WTC11 (cell line): ENCODE measurements around the gene NOX3. TPM values are rescaled to one million over a fixed set of nuclear protein-coding genes. Genes with fewer than 3 reads are reported as not detected.

ENCODE experiments used
- ATAC-seq: fragments of 200-7000 bp; cut with Tn5 transposase; 2 replicates; pipeline ENCODE4 v1.10.0; 2021; ENCODE audit warnings: mild to moderate bottlenecking, moderate library complexity
- CTCF ChIA-PET: fragments of 300-600 bp; sonication (Branson Sonifier 250); formaldehyde crosslinking; loops from one replicate; lab custom pipeline; 2021; ENCODE audit warnings: antibody characterized with exemption; lab: Charles Lee
- POLR2A ChIA-PET: fragments of 350-600 bp; sonication (Branson Sonifier 250); formaldehyde crosslinking; loops from one replicate; lab custom pipeline; 2021; ENCODE audit warnings: antibody characterized with exemption; lab: Charles Lee
- DNase-seq: peaks from one replicate; pipeline ENCODE4 v3.0.0; 2021; ENCODE audit warnings: low spot score
- H3K27ac Mint-ChIP-seq: 2 replicates; pipeline ENCODE4 v1.8.0; 2021; ENCODE audit warnings: mixed read lengths
- H3K27me3 Mint-ChIP-seq: 2 replicates; pipeline ENCODE4 v1.8.0; 2021; ENCODE audit warnings: low read depth, mild to moderate bottlenecking, moderate library complexity, mixed read lengths
- H3K36me3 Mint-ChIP-seq: 2 replicates; pipeline ENCODE4 v1.8.0; 2021; ENCODE audit warnings: mixed read lengths
- H3K4me1 Mint-ChIP-seq: 2 replicates; pipeline ENCODE4 v1.8.0; 2022; ENCODE audit warnings: mixed read lengths
- H3K4me3 Mint-ChIP-seq: 2 replicates; pipeline ENCODE4 v1.8.0; 2021; ENCODE audit warnings: mild to moderate bottlenecking, moderate library complexity, mixed read lengths
- H3K9me3 Mint-ChIP-seq: 2 replicates; pipeline ENCODE4 v1.8.0; 2021; ENCODE audit warnings: mixed read lengths
- CREB1 ChIP-seq: sonication (generic); formaldehyde crosslinking; IDR thresholded peaks from 2 replicates; pipeline ENCODE4 v1.8.0; 2023; ENCODE audit warnings: mild to moderate bottlenecking, missing genetic modification reagents
- ELF4 ChIP-seq: sonication (generic); formaldehyde crosslinking; IDR thresholded peaks from 2 replicates; pipeline ENCODE4 v1.8.1; 2022; ENCODE audit warnings: low read depth, mild to moderate bottlenecking, moderate library complexity, missing genetic modification reagents
- EMX1 ChIP-seq: fragments of 250-450 bp; sonication (Bioruptor Pico); IDR thresholded peaks from 2 replicates; pipeline ENCODE4 v1.8.0; 2021; ENCODE audit warnings: mild to moderate bottlenecking
- ETV6 ChIP-seq: sonication (generic); formaldehyde crosslinking; IDR thresholded peaks from 2 replicates; pipeline ENCODE4 v1.8.1; 2022; ENCODE audit warnings: mild to moderate bottlenecking, missing genetic modification reagents
- FOXJ3 ChIP-seq: sonication (generic); formaldehyde crosslinking; IDR thresholded peaks from 2 replicates; pipeline ENCODE4 v1.9.0; 2021; ENCODE audit warnings: missing genetic modification reagents, mild to moderate bottlenecking, borderline replicate concordance
- NR1H2 ChIP-seq: sonication (generic); formaldehyde crosslinking; IDR thresholded peaks from 2 replicates; pipeline ENCODE4 v1.9.0; 2021; ENCODE audit warnings: mild to moderate bottlenecking, moderate library complexity, missing genetic modification reagents
- PRRX2 ChIP-seq: fragments of 250-450 bp; sonication (Bioruptor Pico); IDR thresholded peaks from 2 replicates; pipeline ENCODE4 v1.8.0; 2021; ENCODE audit warnings: mild to moderate bottlenecking
- TEAD4 ChIP-seq: sonication (generic); formaldehyde crosslinking; IDR thresholded peaks from 2 replicates; pipeline ENCODE4 v1.8.0; 2022; ENCODE audit warnings: mild to moderate bottlenecking, missing genetic modification reagents
- ZNF121 ChIP-seq: sonication (generic); formaldehyde crosslinking; IDR thresholded peaks from 2 replicates; pipeline ENCODE4 v1.8.0; 2023; ENCODE audit warnings: missing genetic modification reagents
- ZNF219 ChIP-seq: sonication (generic); formaldehyde crosslinking; IDR thresholded peaks from 2 replicates; pipeline ENCODE4 v1.8.0; 2023; ENCODE audit warnings: missing genetic modification reagents, mild to moderate bottlenecking, borderline replicate concordance
- ZNF232 ChIP-seq: sonication (generic); formaldehyde crosslinking; IDR thresholded peaks from 2 replicates; pipeline ENCODE4 v1.8.0; 2022; ENCODE audit warnings: mild to moderate bottlenecking, missing genetic modification reagents
- ZNF263 ChIP-seq: sonication (generic); formaldehyde crosslinking; IDR thresholded peaks from 2 replicates; pipeline ENCODE4 v1.8.1; 2022; ENCODE audit warnings: low read depth, mild to moderate bottlenecking, moderate library complexity, missing genetic modification reagents
- total RNA-seq: library from RNA; stranded (reverse); gene quantifications from 3 replicates; pipeline ENCODE4 v1.2.3, GENCODE V29; 2021
- TF ChIP-seq, protein P1 (sequence below): fragments of 200-600 bp; IDR thresholded peaks from 2 replicates; pipeline ENCODE4 v1.8.0; 2022; ENCODE audit warnings: antibody characterized with exemption
- TF ChIP-seq, protein P2 (sequence below): fragments of 250-450 bp; sonication (Bioruptor Pico); IDR thresholded peaks from 2 replicates; pipeline ENCODE4 v1.9.0; 2021; ENCODE audit warnings: mild to moderate bottlenecking
- TF ChIP-seq, protein P3 (sequence below): sonication (generic); formaldehyde crosslinking; IDR thresholded peaks from 2 replicates; pipeline ENCODE4 v1.8.1; 2023; ENCODE audit warnings: mild to moderate bottlenecking, missing genetic modification reagents, borderline replicate concordance
- TF ChIP-seq, protein P4 (sequence below): fragments of 250-450 bp; sonication (Bioruptor Pico); IDR thresholded peaks from 2 replicates; pipeline ENCODE4 v1.9.0; 2021; ENCODE audit warnings: moderate library complexity, mild to moderate bottlenecking, inconsistent platforms, borderline replicate concordance

NOX3 gene
- total RNA-seq, 1 experiment from 2014 or later, result not detected

DNA sequence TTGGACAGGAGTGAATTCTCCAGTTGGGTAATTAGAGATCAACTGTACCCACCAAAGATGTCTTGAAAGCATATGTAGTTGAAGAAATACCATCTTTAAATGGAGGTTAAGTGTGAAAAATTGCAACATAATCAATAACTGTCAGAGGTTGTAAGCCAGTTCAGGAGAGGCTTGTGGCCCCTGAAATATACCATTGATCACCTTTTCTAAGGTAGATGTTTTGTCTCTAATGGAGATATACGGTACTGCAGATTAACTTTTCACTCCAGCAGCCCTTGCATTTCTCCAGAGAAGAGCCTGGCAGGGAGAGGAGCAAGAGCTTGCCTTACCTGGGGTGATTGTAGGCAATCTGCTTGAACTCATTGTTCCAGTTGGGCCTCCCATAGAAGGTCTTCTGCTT, 48.8 kb downstream of the NOX3 start:
- no peak overlapping the region for H3K27ac Mint-ChIP-seq
- ChIA-PET POLR2A (no interaction called here), CTCF (interaction anchor here (0.6 kb wide), 2 partner anchors 11 to 88 kb away, joined by 3 read pairs; no protein-coding TSS in a partner anchor)
- no peaks in the 10 kb centered on the region for H3K36me3 Mint-ChIP-seq
- no peak for DNase-seq
- no peak overlapping the region for H3K4me3 Mint-ChIP-seq
- H3K27me3 Mint-ChIP-seq, result no peaks in the 10 kb centered on the region
- TF ChIP-seq, protein P1, sequence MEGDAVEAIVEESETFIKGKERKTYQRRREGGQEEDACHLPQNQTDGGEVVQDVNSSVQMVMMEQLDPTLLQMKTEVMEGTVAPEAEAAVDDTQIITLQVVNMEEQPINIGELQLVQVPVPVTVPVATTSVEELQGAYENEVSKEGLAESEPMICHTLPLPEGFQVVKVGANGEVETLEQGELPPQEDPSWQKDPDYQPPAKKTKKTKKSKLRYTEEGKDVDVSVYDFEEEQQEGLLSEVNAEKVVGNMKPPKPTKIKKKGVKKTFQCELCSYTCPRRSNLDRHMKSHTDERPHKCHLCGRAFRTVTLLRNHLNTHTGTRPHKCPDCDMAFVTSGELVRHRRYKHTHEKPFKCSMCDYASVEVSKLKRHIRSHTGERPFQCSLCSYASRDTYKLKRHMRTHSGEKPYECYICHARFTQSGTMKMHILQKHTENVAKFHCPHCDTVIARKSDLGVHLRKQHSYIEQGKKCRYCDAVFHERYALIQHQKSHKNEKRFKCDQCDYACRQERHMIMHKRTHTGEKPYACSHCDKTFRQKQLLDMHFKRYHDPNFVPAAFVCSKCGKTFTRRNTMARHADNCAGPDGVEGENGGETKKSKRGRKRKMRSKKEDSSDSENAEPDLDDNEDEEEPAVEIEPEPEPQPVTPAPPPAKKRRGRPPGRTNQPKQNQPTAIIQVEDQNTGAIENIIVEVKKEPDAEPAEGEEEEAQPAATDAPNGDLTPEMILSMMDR, result peak; percentile 8; the same call in 1 of the 2 replicates
- TF ChIP-seq NR1H2 (CRISPR knock-in tag) (no peak), EMX1 (CRISPR knock-in tag) (no peak), ELF4 (CRISPR knock-in tag) (no peak), ZNF219 (CRISPR knock-in tag) (no peak), FOXJ3 (CRISPR knock-in tag) (no peak), ZNF232 (no peak)
- TF ChIP-seq, protein P2, sequence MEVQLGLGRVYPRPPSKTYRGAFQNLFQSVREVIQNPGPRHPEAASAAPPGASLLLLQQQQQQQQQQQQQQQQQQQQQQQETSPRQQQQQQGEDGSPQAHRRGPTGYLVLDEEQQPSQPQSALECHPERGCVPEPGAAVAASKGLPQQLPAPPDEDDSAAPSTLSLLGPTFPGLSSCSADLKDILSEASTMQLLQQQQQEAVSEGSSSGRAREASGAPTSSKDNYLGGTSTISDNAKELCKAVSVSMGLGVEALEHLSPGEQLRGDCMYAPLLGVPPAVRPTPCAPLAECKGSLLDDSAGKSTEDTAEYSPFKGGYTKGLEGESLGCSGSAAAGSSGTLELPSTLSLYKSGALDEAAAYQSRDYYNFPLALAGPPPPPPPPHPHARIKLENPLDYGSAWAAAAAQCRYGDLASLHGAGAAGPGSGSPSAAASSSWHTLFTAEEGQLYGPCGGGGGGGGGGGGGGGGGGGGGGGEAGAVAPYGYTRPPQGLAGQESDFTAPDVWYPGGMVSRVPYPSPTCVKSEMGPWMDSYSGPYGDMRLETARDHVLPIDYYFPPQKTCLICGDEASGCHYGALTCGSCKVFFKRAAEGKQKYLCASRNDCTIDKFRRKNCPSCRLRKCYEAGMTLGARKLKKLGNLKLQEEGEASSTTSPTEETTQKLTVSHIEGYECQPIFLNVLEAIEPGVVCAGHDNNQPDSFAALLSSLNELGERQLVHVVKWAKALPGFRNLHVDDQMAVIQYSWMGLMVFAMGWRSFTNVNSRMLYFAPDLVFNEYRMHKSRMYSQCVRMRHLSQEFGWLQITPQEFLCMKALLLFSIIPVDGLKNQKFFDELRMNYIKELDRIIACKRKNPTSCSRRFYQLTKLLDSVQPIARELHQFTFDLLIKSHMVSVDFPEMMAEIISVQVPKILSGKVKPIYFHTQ (CRISPR knock-in tag), result no peak
- TF ChIP-seq, all 79 proteins: peak for 1
- peak; percentile 65 for ATAC-seq
- H3K4me1 Mint-ChIP-seq, result peaks cover 4% of the 10 kb centered on the region
- peaks cover 7% of the 10 kb centered on the region for H3K9me3 Mint-ChIP-seq

DNA sequence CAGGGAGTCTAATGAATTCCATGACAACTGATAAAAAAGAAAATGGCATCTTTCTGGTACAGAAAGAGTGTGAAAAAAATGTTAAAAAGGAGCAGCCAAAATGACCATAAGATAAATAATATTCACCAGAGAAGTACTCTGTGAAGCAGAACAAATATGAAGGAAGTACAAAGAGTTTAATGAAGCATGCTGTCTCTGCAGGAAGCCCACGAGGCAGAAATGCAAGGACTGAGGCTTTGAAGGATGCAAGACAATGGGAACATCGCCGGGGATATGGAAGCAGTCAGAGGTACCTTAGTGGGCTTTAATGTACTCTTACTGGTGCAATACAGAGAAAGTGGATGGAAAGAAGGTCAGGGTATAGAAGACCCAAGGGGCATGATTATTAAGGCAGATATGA, 50.7 kb downstream of the NOX3 start:
- H3K4me1 Mint-ChIP-seq, result peaks cover 4% of the 10 kb centered on the region
- ATAC-seq (no peak), DNase-seq (no peak)
- no peaks in the 10 kb centered on the region for H3K36me3 Mint-ChIP-seq
- TF ChIP-seq CREB1 (no peak), ZNF121 (CRISPR knock-in tag) (no peak), ETV6 (no peak), TEAD4 (CRISPR knock-in tag) (no peak)
- CTCF ChIA-PET, result no interaction called here
- no peaks in the 10 kb centered on the region for H3K27me3 Mint-ChIP-seq
- H3K27ac Mint-ChIP-seq, result no peak overlapping the region
- peaks cover 7% of the 10 kb centered on the region for H3K9me3 Mint-ChIP-seq
- POLR2A ChIA-PET, result no interaction called here
- H3K4me3 Mint-ChIP-seq, result no peak overlapping the region

DNA sequence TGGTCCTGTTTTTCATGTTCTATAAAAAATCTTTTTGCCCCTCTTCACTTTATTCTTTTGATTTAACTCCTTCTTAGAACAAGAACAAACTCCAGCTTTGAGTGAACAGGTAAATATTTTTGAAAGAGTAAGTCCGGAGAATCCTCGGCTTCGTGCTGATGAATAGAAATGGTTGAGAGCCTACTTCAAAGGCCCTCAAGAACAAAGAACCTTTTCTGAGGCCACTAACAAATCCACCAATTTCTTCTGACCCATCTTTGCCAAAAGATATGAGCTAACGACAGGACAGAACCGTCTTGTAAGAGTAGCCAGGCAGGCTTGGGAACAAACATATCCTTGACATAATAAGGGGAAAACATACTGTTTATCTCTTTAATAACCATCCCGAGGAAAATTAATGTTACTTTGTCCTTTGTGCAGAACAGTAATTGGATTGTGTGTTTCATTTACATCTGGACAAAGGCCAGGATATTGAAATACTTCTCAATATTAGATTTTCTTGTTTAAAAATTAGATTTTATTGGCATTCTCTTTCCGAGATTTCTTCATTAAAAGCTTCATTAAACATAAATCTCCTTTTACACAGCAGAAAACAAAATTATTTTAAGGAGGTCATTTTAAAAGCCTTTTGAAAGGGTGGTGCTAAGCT, 52.9 kb downstream of the NOX3 start:
- no peak overlapping the region for H3K4me3 Mint-ChIP-seq
- no peaks in the 10 kb centered on the region for H3K36me3 Mint-ChIP-seq
- DNase-seq, result no peak
- TF ChIP-seq PRRX2 (CRISPR knock-in tag) (no peak), ZNF263 (no peak)
- TF ChIP-seq, protein P3, sequence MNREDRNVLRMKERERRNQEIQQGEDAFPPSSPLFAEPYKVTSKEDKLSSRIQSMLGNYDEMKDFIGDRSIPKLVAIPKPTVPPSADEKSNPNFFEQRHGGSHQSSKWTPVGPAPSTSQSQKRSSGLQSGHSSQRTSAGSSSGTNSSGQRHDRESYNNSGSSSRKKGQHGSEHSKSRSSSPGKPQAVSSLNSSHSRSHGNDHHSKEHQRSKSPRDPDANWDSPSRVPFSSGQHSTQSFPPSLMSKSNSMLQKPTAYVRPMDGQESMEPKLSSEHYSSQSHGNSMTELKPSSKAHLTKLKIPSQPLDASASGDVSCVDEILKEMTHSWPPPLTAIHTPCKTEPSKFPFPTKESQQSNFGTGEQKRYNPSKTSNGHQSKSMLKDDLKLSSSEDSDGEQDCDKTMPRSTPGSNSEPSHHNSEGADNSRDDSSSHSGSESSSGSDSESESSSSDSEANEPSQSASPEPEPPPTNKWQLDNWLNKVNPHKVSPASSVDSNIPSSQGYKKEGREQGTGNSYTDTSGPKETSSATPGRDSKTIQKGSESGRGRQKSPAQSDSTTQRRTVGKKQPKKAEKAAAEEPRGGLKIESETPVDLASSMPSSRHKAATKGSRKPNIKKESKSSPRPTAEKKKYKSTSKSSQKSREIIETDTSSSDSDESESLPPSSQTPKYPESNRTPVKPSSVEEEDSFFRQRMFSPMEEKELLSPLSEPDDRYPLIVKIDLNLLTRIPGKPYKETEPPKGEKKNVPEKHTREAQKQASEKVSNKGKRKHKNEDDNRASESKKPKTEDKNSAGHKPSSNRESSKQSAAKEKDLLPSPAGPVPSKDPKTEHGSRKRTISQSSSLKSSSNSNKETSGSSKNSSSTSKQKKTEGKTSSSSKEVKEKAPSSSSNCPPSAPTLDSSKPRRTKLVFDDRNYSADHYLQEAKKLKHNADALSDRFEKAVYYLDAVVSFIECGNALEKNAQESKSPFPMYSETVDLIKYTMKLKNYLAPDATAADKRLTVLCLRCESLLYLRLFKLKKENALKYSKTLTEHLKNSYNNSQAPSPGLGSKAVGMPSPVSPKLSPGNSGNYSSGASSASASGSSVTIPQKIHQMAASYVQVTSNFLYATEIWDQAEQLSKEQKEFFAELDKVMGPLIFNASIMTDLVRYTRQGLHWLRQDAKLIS (CRISPR knock-in tag), result no peak
- TF ChIP-seq, protein P4, sequence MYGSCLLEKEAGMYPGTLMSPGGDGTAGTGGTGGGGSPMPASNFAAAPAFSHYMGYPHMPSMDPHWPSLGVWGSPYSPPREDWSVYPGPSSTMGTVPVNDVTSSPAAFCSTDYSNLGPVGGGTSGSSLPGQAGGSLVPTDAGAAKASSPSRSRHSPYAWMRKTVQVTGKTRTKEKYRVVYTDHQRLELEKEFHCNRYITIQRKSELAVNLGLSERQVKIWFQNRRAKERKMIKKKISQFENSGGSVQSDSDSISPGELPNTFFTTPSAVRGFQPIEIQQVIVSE, result no peak
- no peak for ATAC-seq
- ChIA-PET CTCF (no interaction called here), POLR2A (interaction anchor here (0.5 kb wide), 1 partner anchor 136 kb away, joined by 7 read pairs; no protein-coding TSS in a partner anchor)
- H3K27me3 Mint-ChIP-seq, result no peaks in the 10 kb centered on the region
- H3K4me1 Mint-ChIP-seq, result peaks cover 4% of the 10 kb centered on the region
- peaks cover 3% of the 10 kb centered on the region for H3K9me3 Mint-ChIP-seq
- no peak overlapping the region for H3K27ac Mint-ChIP-seq
